ENCODE results near the gene TSKU. TPM values are rescaled to one million over a fixed set of nuclear protein-coding genes. Genes with fewer than 3 reads are reported as not detected.
A peak's percentile ranks its signal among the peaks of the same experiment; 100 is the strongest.
"Not testable (repeated sequence)": the region's sequence is repeated elsewhere in the genome, so short reads cannot be mapped to it uniquely, and the experiment has no call there.

Gene TSKU
- total RNA-seq, 1 donor from 2014 or later: 50.7 TPM

DNA sequence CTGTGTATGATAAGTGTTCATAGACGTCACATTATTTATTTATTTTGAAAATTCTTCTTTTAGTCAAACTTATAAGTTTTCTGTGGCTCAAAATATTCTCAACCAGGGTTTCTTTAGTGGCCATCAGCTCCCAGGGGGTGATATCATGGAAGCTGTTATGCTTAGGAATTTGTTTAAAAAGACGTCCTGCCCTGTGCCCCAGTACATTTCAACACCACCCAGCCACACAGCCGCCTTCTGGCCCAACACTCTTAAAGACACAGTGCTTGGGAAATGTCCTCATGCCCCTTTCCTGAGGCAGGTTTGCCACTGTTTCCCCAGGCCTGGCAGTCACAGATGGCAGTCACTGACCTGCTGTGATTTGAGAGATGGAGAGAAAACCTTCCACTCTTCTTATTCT lies 19.9 kb downstream of the TSKU start:
- no peak for ATAC-seq

DNA sequence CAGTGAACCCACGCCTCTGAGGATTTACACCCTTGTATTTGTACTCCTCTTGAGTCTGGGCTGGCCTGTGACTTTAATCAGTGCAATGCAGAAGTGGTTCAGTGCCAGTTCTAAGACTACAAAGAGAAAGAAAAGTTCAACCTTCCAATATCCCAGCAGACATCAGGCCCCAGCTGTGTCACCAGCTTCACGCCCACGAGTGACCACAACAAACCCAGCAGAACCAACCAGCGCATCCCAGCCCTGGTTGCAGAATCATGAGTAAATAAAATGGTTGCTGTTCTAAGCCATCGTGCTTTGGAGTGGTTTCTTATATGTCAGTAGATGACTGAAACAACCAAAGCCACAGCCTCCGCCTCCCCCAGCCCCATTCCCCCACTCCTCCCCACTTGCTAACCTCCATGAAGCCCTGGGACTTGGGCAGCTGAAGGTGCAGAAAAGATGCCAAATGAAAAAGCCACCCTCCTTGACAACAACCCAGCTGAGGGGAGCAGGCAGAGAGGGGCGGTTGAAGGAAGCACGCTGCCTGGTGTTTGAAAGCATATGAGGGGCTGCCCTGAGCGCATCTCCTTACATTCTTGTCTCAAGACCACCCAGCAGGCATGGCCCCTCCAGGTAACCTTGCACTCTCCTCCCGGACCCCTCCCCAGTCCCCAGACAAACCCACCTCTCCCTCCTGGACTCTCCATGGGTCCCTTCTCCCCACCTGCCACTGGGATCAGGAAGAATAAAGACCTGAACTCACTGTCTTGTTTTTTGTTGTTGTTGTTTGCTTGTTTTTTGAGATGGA lies 20.9 kb downstream of the TSKU start:
- ATAC-seq: no peak

DNA sequence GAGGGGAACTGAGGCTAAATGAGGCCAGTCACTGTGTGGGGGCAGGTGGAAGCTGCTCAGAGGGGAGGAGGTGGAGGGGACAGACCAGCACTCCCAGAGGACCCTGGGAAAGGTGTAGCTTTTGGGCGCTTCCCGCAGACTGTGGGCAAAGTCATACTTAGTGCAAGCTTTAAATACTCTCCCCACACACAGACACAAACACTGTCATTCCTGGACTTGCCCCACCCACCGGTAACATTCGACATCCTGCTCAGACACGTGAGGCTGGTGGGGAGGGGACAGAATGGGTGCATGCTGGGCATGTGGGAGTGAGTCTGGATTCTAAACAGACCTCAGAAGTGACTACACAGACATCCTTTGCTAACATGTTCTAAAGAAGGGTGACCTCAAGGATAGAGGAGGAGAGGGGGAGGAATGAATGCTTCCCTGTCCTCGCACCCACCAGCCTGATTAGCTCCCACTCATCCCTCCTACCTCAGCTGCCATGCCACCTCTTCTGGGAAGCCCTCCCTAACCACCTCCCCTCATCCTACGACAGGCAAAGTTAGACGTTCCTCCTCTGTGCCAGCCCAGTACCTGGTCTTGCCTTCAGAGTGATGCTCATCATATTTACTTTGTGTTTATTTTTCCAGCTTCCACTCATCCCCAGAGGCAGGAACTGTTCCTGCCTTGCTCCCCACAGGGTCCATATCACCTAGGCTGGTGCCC lies 22.2 kb downstream of the TSKU start:
- peak; percentile 49 for ATAC-seq

DNA sequence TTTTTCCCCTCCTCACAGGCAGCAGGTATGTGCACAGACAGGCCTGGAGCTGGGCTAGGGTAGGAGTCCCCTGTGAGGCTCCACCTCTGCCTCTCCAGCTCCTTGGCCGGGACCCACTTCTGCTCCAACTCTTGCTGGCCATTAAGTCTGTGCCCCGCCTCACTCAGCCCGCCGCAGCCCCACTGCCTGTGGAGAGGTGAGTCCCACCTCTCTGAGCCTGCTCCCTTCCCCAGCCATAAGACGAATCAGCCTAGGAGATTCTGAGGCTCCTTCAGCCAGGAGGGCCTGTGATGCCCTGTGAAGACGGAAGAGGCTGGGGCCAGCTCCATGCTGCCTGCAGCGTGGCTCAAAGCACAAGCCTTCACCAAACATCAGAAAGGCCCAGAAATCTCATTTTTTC lies 23.0 kb downstream of the TSKU start:
- ATAC-seq: no peak

DNA sequence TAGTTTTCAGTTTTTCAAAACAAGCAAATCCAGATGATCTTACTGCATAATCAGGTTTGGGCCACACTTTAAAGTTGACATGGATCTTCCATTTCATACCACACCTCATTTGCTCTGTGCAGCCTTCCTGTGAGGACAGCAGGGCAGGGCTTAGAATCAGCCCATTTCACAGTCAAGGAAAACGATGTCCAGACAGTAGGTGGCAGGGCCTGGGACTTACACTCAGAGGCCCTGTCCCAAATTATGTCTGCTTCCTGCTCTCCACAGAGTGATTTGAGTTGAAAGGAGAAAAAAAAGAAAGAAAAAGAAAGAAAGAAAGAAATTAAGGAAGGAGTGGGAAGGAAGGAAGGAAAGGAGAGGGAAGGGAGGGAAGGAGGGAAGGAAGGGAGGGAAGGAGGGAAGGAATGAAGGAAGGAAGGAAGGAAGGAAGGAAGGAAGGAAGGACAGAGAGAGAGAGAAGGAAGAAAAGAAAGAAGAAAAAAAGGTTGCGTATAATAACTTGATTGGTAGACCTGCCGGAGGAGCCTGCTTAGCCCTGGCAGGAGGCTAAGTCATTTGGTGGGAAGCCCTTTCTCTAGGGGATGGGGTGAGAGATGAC lies 23.6 kb downstream of the TSKU start:
- ATAC-seq: no peak

DNA sequence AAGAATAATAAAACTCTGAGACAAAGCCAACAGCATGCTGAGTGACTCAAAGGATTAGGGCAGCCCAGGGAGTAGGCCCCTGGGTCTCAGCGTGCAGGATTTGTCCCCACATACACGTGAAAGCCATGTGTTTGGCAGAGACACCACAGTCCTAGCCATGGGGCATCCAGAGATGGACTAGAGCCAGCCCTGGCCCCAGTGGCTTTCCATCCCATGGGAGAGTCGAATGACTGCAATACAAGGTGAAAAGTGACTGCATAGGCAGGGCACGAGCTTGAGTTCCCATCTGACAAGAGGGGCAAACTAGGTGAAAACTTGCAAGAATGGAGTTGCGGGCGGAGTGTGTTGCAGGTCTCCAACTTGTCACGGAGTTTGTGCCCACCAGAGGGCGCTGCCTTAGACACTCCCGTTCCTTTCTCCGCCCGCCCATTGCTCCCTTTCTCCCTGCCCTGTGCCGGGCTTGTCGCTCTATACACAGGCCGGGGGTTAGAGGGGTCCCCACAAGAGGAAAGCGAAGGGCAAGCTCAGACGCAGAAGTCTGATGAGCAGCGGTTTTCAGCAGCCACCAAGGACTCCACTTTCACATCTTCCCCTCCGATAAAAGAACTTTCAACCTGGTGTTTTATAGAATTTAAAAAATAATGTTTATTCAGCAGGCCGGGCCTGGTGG lies 24.2 kb downstream of the TSKU start:
- ATAC-seq: peak; percentile 79

DNA sequence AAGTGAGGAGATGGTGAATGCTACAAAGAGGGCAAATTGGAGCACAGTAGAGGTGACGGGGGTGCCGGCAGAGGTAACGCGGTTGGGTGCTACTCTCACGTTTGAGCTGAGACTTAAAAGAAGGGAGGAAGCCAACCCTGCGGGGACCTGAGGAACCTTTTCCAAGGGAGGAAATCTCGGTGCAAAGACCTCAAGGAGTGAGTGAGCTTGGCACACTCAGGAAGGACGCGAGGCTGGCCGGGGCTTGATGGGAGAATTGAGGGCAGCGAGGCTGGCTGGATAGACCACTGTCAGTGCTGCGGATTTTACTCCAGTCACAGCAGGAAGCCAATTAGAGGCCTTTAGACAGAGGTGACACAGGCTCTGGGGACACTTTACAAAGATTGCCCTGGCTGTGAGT lies 25.0 kb downstream of the TSKU start:
- no peak for ATAC-seq

DNA sequence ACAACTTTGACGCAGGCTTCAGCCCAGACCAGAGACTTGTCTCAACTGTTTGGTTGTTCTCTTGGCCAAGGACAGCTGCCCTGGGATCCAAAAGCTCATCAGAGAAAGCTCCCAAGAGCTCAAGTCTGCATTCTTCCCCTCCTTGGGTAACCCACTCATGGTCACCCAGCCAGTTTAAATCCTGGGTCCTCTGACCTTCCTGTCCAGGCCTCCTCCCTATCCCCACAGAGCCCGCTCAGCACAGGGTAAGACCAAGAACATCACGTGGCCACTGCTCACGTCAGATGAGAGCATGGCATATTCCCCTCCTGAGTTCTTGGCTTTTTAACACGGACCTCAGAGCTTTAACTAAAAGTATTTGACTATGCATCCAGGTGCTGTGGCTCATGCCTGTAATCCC lies 25.8 kb downstream of the TSKU start:
- ATAC-seq: no peak

DNA sequence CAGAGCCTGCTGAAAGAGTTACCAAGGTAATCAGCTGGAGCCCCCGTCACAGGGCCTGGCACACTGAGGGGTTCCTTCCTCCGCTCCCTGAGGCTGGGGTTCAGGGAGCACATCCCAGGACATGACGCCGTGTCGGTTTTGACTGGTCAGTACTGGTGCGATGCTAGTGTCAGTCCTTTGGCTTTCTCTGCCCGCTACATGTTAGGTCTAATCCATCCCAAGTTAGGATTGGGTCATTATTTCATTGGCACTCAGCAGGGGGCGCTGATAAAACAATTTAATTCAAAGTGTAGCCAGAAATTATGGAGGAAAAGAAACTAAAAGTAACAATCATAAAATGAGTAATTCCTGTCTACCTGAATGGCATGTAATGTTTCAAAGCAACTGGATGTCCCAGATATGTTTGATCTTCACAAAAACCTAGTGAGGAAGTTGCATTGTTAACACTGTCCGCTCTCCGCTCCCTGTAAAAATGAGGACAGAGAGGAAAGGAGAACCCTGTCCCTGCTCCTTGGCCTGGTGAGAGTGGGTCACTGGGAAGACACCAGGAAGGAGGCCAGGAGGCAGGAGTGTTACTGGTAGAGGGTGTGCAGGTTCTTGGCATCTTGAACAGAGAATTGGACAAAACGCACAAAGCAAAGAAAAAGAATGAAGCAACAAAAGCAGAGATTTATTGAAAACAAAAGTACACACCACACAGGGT lies 27.1 kb downstream of the TSKU start:
- peak; percentile 39 for ATAC-seq

DNA sequence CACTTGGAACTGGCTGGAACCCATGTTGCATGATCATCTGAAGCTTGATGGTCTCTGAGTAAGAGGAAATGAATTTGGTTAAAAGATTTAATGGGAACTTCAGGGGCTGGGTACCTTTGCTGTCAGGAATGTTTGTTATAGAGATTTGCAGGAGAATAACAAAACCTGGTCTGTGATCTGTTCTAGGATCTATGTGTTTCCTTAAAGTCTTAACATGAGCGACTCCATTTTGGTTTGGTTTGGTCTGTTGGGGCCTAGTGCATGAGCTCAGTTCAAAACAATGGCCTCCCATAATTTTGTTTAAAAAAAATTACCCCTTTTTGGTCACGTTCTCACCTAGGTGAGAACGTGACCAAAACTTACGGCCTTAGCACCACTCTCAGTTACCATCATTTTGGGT lies 28.1 kb downstream of the TSKU start:
- ATAC-seq: no peak

DNA sequence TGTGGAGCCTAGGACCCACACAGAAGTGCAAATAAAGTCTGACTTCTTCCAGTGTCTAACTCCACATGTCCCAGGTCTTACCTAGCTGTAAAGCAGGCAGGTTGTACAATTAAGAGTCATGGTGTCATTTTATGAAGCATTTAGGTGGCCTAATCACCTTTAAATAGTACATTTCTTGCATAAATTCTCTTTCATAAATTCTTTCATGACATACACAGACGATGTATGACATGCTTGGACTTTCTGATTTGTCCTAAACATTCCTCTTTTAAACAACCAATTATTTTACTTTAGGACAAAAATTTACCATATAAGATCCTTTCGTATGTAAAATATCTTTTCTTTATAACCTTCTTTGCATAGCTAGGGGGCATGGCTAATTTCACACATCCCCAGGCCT lies 31.3 kb downstream of the TSKU start:
- no peak for ATAC-seq

DNA sequence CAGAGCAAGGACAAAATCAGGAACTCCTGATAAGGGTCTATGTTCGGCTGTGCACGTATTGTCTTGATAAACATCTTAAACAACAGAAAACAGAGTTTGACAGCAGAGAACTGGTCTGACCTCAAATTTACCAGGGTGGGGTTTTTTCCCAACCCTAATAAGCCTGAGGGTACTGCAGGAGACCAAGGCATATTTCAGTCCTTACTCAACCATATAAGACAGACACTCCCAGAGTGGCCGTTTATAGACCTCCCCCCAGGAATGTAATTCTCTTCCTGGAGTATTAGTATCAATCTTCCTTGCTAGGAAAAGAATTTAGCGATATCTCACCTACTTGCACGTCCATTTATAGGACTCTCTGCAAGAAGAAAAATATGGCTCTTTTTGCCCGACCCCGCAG lies 32.5 kb downstream of the TSKU start:
- ATAC-seq: not testable (repeated sequence)

DNA sequence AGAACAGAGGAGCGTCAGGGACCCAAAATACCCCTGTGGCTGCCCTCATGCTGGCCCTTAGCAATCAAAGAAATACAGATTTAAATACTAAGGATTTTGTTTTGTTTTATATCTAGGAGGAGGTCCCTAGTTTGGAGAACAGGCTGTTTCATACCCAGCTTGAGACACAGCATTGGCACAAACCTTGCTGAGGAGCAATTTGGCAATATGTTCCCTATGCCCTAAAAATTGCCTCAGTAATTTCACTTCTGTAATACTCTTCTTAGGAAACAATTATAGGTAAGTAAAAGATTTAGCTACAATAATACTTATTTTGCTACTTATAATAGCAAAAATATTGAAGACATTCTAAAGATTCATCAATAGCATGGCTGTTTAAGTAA lies 37.0 kb downstream of the TSKU start:
- no peak for ATAC-seq

DNA sequence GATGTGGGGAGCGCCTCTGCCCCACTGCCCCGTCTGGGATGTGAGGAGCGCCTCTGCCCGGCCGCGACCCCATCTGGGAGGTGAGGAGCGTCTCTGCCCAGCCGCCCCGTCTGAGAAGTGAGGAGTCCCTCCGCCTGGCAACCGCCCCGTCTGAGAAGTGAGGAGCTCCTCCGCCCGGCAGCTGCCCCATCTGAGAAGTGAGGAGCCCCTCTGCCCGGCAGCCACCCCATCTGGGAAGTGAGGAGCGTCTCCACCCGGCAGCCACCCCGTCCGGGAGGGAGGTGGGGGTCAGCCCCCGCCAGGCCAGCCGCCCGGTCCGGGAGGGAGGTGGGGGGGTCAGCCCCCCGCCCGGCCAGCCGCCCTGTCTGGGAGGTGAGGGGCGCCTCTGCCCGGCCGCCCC lies 38.2 kb downstream of the TSKU start:
- not testable (repeated sequence) for ATAC-seq

DNA sequence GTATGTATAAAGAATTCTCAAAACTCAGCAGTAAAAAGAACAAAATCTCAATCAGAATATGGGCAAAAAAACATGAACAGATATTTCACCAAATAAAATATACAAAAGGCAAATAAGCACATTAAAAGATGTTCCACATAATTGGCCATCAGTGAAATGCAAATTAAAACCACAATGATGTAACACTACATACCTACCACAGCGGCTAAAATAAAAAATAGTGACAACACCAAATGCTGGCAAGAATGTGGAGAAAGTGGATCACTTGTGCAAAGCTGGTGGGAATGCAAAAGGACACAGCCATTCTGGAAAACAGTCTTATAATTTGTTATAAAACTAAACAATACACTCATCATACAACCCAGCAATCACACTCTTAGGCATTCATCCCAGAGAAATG lies 39.2 kb downstream of the TSKU start:
- ATAC-seq: no peak

DNA sequence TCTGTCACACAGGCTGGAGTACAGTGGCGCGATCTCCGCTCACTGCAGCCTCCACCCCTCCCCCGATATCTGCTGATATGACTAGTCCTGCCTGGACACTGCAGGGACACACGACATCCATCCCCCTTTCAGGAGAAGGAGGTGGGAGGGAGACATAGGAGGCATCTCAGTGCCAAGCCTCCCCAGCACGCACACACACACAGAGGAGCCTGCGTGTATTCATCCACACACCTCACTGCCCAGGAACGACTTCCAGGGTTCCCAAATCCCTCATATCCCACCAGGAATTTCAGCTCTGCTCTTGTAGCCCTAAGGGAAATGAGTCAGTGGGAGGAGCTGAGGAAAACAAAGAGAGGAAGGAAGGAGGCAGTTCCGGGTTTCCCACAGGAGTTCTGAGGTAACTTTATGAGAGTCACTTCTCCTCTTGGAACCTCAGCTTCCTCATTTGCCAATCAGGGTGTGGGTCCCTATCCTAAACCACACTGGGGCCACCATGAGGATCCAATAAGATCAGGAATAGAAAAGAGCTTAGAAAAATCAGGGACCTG lies 40.4 kb downstream of the TSKU start:
- peak; percentile 63 for ATAC-seq

DNA sequence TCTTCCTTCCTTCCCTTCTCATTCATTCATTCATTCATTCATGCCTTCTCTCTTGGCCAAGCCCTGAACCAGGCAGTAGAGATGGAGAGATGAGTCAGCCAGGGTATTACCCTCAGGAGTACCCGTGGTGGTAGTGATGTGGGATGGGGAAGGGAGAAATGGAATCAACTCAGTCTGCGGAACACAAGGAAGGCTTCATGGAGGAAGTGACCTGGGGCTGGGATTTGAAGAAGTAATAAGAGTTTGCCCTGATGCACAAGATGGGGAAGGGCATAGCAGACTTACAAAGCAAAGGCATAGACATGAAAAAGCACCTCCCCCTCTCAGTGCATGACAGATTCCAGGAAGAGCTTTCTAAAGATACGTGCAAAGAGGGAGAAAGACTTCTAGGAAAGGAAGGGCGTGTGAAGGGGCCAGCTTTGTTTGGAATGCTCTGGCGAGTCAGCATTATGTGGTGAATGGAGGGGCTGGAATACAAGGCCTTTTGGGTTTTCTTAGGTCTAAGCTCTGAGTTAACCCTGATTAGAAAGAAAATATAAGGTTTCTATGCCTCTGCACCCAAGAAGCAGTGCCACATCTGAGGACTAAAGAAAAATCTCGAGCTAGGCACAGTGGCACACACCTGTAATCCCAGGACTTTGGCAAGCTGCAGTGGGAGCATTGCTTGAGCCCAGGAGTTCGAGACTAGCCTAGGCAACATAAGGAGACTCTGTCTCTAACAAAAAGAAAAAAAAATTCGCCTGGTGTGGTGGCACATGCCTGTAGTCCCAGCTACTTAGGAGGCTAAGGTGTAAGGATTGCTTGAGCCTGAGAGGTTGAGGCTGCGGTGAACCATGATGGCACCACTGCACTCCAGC lies 41.2 kb downstream of the TSKU start:
- peak; percentile 56 for ATAC-seq

DNA sequence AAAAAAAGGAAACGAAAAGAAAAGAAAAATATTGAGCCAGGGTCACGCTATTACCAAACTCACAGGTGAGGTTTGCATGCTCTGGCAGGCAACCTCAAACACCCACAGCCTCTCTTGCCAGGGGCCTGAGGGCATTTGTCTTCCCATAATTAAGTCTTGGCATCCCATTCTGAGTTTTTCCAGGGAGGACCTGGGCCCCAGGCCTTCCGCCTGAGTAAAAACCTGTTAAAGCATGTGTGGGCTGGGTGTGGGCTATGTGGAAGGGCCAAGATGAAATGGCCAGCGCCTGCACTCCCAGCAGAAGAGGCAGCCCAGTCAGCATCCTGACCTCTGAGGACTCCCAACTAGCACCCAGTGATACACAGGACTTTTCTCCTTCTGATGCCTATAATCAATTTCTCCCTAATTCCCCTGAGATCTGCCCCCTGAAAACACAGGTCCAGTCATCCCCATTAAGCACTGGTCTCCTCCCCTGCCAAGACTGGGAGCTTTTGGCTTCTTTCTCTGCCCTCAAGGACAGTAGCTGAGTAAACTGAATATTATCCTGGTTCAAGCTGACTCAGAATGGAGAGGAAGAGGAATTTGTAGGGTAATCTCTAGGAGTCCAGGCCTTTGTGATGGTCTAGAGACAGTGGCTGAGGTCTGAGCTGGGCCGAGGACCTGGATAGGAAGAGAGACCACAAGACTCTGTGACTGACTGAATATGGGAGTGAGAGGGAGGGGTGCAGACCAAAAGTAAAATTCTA lies 42.0 kb downstream of the TSKU start:
- peak; percentile 88 for ATAC-seq

DNA sequence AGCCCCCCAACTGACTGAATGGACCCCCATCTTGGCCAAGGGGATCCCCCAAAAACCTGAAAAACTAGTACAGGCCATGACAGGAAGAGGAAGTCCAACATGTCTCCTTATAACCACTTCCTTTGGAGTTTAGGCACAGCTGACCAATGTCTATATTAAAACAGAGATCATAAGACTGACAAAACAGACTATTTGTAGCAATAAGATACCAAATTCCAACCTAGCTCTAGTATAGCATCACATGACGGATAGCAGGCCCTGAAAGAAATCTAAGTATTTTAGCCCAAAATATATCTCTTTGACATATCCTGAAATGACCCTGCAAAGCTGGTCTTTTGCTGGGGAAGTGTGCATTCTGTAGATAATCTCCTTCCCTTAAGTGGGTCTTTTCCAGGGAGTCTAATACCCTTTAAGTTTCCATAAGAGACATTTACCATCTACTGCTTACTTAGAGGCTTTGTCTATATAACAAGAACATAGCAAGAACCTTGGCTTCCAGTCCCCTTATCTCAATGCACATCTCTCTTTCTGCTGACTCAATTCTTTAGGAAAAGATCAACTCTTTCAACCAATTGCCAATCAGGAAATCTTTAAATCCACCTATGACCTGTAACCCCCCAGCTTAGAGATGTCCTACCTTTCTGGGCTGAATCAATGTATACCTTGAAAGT lies 42.7 kb downstream of the TSKU start:
- no peak for ATAC-seq

DNA sequence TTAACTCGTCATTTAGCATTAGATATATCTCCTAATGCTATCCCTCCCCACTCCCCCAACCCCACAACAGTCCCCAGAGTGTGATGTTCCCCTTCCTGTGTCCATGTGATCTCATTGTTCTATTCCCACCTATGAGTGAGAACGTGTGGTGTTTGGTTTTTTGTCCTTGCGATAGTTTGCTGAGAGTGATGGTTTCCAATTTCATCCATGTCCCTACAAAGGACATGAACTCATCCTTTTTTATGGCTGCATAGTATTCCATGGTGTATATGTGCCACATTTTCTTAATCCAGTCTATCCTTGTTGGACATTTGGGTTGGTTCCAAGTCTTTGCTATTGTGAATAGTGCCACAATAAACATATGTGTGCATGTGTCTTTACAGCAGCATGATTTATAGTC lies 43.4 kb downstream of the TSKU start:
- not testable (repeated sequence) for ATAC-seq

All from esophagus mucosa (tissue), 1 donor.